ENCODE data around the gene CREBBP. TPM values are rescaled to one million over a fixed set of nuclear protein-coding genes. Genes with fewer than 3 reads are reported as not detected.
A peak's percentile ranks its signal among the peaks of the same experiment; 100 is the strongest.

The CREBBP gene
- total RNA-seq, 1 experiment from 2014 or later, result 79.1 TPM

DNA sequence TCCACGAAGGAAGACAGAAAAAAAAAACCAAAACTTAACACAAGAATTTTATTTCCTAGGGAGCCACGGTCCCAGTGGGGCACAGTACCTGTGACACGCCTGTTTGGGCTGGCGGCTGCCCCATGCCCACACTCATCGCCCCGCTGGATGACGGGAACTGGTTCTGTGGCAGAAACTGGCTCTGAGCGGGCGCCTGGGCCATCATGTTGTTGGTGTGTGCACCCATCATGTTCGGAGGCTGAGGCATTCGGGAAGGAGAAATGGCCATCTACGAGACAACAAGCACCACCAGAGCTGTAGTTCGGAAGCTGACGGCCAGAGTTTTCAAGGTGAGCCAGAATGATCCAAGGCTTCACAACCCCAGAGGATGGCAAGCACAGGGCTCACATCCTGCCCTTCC is 106.8 kb downstream of the CREBBP start:
- Mint-ChIP-seq H3K4me1 (no peaks in the 10 kb centered on the region), H3K27me3 (ENCODE audit: low read depth) (no peaks in the 10 kb centered on the region), H3K36me3 (ENCODE audit: insufficient read depth in 1 of 3, low read depth in 3 of 3) (peaks cover 35 to 88% (median 80%) of the 10 kb centered on the region in 3 experiments; a peak in 6 of 7 replicates), H3K27ac (peak overlapping the region in 1 of 3 experiments; percentile 67; a peak in 2 of 7 replicates), H3K4me3 (no peak overlapping the region), H3K9me3 (no peaks in the 10 kb centered on the region)
- Histone ChIP-seq H2BK20ac (ENCODE audit: low read depth, low read length, poor library complexity, severe bottlenecking) (no peak overlapping the region), H2AFZ (ENCODE audit: low read length) (no peak overlapping the region), H3K4me2 (ENCODE audit: insufficient read depth, insufficient read length, low read length) (no peak overlapping the region), H3K4ac (ENCODE audit: low read depth, low read length) (no peak overlapping the region), H3T11ph (ENCODE audit: low read length) (no peak overlapping the region), H3K18ac (ENCODE audit: insufficient read length, low read depth, low read length) (no peak overlapping the region), H3K23ac (ENCODE audit: insufficient read length, low read depth, low read length) (no peak overlapping the region), H4K20me1 (ENCODE audit: control insufficient read depth, insufficient read depth, insufficient read length) (no peaks in the 10 kb centered on the region), H3K27me3 (ENCODE audit: insufficient read depth, low read length) (no peaks in the 10 kb centered on the region), H3K14ac (ENCODE audit: insufficient read depth, low read length) (no peak overlapping the region; the same call in 1 of the 2 replicates), H3K27ac (ENCODE audit: insufficient read length, low read depth, low read length) (no peak overlapping the region), H2BK120ac (ENCODE audit: low read depth, low read length, poor library complexity, severe bottlenecking) (no peak overlapping the region), H3K4me1 (ENCODE audit: insufficient read depth, low read length) (no peaks in the 10 kb centered on the region), H3K23me2 (ENCODE audit: insufficient read length, low read depth, low read length, poor library complexity, severe bottlenecking) (no peaks in the 10 kb centered on the region), H4K8ac (replicated peaks; ENCODE audit: insufficient read length, low read depth, low read length) (no peak overlapping the region), H4K91ac (ENCODE audit: insufficient read length, low read depth, low read length) (no peak overlapping the region), H3K9me3 (ENCODE audit: control insufficient read depth, low read depth, low read length) (no peaks in the 10 kb centered on the region), H3K9ac (ENCODE audit: extremely low read depth, insufficient read length, low read length) (no peak overlapping the region), H2AK5ac (ENCODE audit: insufficient read length, low read length) (no peak overlapping the region), H3K56ac (ENCODE audit: insufficient read length, low read depth, low read length) (no peak overlapping the region), H2BK15ac (ENCODE audit: low read depth, low read length) (no peak overlapping the region), H4K5ac (ENCODE audit: insufficient read length, low read depth, low read length) (no peak overlapping the region), H2BK5ac (ENCODE audit: insufficient read length, low read length) (no peak overlapping the region), H2BK12ac (ENCODE audit: insufficient read length, low read depth, low read length) (no peak overlapping the region), H3K79me1 (ENCODE audit: insufficient read depth, low read depth, low read length, poor library complexity, severe bottlenecking) (peaks cover 3% of the 10 kb centered on the region), H3K79me2 (ENCODE audit: insufficient read depth, low read length) (no peaks in the 10 kb centered on the region)
- no CpG with 5 or more reads among the region's 14 CpGs for WGBS (ENCODE audit: extremely low coverage, insufficient read length, low lambda C conversion rate)
- TF ChIP-seq CTCF (conservative IDR thresholded peaks at IDR 0.05), result no peak
- DNase-seq, result no peak

Measured in H9 (cell line).